DOHH2 (cell line): Measurements from ENCODE around the gene HNRNPC.
"Not testable (repeated sequence)": the region's sequence is repeated elsewhere in the genome, so short reads cannot be mapped to it uniquely, and the experiment has no call there.

Source experiments
- H3F3A ChIP-seq: fragments of 200-600 bp; sonication (generic), shearing (Covaris generic); 2 replicates; pipeline ENCODE4 v1.6.0; 2016; ENCODE audit warnings: antibody characterized with exemption, mild to moderate bottlenecking; ENCODE audit not compliant: control insufficient read depth, insufficient read depth
- H3K27ac ChIP-seq: fragments of 200-600 bp; sonication (generic); 2 replicates; pipeline ENCODE4 v1.5.1; 2014; ENCODE audit warnings: low read depth, mild to moderate bottlenecking, low read length, moderate library complexity
- H3K27me3 ChIP-seq: fragments of 200-600 bp; sonication (generic); 2 replicates; pipeline ENCODE4 v1.6.1; 2014; ENCODE audit warnings: mild to moderate bottlenecking, low read length, mixed read lengths; ENCODE audit not compliant: control insufficient read depth
- H3K36me3 ChIP-seq: fragments of 200-600 bp; sonication (generic); 2 replicates; pipeline ENCODE4 v1.6.1; 2014; ENCODE audit warnings: mild to moderate bottlenecking, low read length, moderate library complexity, mixed read lengths; ENCODE audit not compliant: control insufficient read depth
- H3K4me1 ChIP-seq: fragments of 200-600 bp; sonication (generic); 2 replicates; pipeline ENCODE4 v1.6.1; 2014; ENCODE audit warnings: mild to moderate bottlenecking, low read length, mixed read lengths; ENCODE audit not compliant: control insufficient read depth
- H3K4me2 ChIP-seq: fragments of 200-600 bp; sonication (generic); 2 replicates; pipeline ENCODE4 v1.6.0; 2014; ENCODE audit warnings: mild to moderate bottlenecking, low read length, moderate library complexity
- H3K4me3 ChIP-seq: fragments of 200-600 bp; sonication (generic); 2 replicates; pipeline ENCODE4 v1.5.1; 2014; ENCODE audit warnings: mild to moderate bottlenecking, low read length, mixed read lengths
- H3K79me2 ChIP-seq: fragments of 200-600 bp; sonication (generic); 2 replicates; pipeline ENCODE4 v1.6.1; 2014; ENCODE audit warnings: mild to moderate bottlenecking, low read length, mixed read lengths; ENCODE audit not compliant: control insufficient read depth
- H3K9me2 ChIP-seq: fragments of 200-600 bp; sonication (generic); replicated peaks from 2 replicates; pipeline ENCODE4 v1.6.1; 2014; ENCODE audit warnings: mild to moderate bottlenecking, low read length, mixed read lengths; ENCODE audit not compliant: control insufficient read depth
- H3K9me3 ChIP-seq: fragments of 200-600 bp; sonication (generic); 2 replicates; pipeline ENCODE4 v1.6.1; 2014; ENCODE audit warnings: antibody characterized with exemption, low read length, mixed read lengths; ENCODE audit not compliant: control insufficient read depth, insufficient read depth
- H4K20me1 ChIP-seq: fragments of 200-600 bp; sonication (generic); 2 replicates; pipeline ENCODE4 v1.6.0; 2014; ENCODE audit warnings: low read depth, mild to moderate bottlenecking, antibody characterized with exemption, low read length, moderate library complexity; ENCODE audit not compliant: control insufficient read depth, insufficient read depth
- EZH2phosphoT487 ChIP-seq: fragments of 200-600 bp; sonication (generic); IDR thresholded peaks from 2 replicates; pipeline ENCODE4 v1.6.1; 2017; ENCODE audit warnings: borderline replicate concordance, mild to moderate bottlenecking, antibody characterized with exemption, low read length, moderate library complexity, mixed read lengths
- TF ChIP-seq, protein P1 (sequence below): fragments of 200-600 bp; sonication (generic); IDR thresholded peaks from one replicate; pipeline ENCODE4 v1.5.1; 2014; ENCODE audit warnings: antibody characterized with exemption, mild to moderate bottlenecking, low read depth, low read length; ENCODE audit not compliant: poor library complexity, severe bottlenecking

Gene HNRNPC

DNA sequence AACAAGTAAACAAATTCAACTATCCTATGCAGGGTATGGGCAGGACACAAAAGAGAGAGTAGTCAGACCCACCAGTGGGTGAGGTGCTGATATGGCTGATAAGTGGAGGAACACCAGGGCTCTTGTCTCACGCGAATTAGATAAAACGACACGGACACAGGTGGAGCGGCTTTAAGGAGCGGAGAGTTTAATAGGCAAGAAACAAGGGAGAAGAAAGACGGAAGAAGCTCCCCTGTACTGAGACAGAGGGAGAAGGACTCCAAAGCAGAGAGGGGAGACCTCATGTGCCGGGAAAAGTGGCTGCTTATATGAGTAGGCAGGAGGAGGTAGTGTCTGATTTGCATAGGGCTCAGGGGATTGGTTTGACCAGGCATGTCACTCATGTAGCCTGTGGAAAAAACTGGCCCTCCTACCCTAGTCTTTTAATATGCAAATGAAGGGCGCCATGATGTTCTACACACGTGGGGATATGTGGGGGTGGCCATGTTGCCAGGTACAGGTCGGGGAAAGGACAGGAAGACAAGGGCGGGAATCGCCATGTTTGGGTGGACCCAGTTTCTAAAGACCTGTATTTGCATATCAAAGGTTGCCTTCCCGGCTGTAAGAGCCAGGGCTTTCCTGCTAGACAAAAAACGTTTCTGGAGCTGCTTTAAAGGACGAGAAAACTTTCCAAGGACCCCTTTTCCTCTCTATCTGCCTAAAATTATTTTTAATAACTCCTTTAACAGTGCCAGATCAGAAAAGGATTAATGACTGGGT is 39.4 kb upstream of the HNRNPC start:
- Histone ChIP-seq H3K79me2 (no peaks in the 10 kb centered on the region; the same call in 1 of the 2 replicates), H4K20me1 (no peaks in the 10 kb centered on the region), H3K9me3 (no peaks in the 10 kb centered on the region), H3K9me2 (no peaks in the 10 kb centered on the region), H3K4me2 (peak overlapping the region; percentile 98), H3F3A (peaks cover 23% of the 10 kb centered on the region), H3K27ac (peak overlapping the region; percentile 89), H3K36me3 (no peaks in the 10 kb centered on the region), H3K27me3 (no peaks in the 10 kb centered on the region), H3K4me3 (peak overlapping the region; percentile 85), H3K4me1 (peaks cover 48% of the 10 kb centered on the region)
- no peak for TF ChIP-seq EZH2phosphoT487
- TF ChIP-seq, protein P1, sequence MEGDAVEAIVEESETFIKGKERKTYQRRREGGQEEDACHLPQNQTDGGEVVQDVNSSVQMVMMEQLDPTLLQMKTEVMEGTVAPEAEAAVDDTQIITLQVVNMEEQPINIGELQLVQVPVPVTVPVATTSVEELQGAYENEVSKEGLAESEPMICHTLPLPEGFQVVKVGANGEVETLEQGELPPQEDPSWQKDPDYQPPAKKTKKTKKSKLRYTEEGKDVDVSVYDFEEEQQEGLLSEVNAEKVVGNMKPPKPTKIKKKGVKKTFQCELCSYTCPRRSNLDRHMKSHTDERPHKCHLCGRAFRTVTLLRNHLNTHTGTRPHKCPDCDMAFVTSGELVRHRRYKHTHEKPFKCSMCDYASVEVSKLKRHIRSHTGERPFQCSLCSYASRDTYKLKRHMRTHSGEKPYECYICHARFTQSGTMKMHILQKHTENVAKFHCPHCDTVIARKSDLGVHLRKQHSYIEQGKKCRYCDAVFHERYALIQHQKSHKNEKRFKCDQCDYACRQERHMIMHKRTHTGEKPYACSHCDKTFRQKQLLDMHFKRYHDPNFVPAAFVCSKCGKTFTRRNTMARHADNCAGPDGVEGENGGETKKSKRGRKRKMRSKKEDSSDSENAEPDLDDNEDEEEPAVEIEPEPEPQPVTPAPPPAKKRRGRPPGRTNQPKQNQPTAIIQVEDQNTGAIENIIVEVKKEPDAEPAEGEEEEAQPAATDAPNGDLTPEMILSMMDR = no peak

GRCh38 chr14:21308132-21308478 is 38.9 kb upstream of the HNRNPC start:
- no peaks in the 10 kb centered on the region; the same call in 1 of the 2 replicates for H3K79me2 ChIP-seq
- TF ChIP-seq EZH2phosphoT487 = no peak
- TF ChIP-seq, protein P1 = no peak
- peak overlapping the region; percentile 85 for H3K4me3 ChIP-seq
- H3K27me3 ChIP-seq = no peaks in the 10 kb centered on the region
- peak overlapping the region; percentile 98 for H3K4me2 ChIP-seq
- H3K36me3 ChIP-seq = no peaks in the 10 kb centered on the region
- H3K4me1 ChIP-seq = peaks cover 43% of the 10 kb centered on the region
- no peaks in the 10 kb centered on the region for H3K9me3 ChIP-seq
- peak overlapping the region; percentile 89 for H3K27ac ChIP-seq
- no peaks in the 10 kb centered on the region for H3K9me2 ChIP-seq
- no peaks in the 10 kb centered on the region for H4K20me1 ChIP-seq
- peaks cover 23% of the 10 kb centered on the region for H3F3A ChIP-seq

DNA sequence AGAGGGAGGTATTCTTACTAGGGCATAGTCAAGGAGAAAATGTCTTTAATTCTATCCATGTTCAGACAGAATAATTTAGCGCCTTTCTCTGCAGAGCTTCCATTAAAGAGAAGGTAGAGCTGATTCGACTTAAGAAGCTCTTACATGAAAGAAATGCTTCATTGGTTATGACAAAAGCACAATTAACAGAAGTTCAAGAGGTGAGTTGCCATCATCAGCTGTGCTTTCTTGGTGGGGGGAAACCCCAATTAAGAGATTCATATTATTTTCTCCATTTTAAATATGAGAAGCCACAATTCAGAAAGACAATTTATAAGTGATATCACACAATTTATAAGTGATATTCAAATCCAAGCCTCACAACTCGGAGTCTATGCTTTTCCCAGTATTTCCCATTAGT is 38.4 kb upstream of the HNRNPC start:
- Histone ChIP-seq H3K9me3 (no peaks in the 10 kb centered on the region), H3K9me2 (no peaks in the 10 kb centered on the region), H3K27me3 (no peaks in the 10 kb centered on the region), H3K4me3 (peak overlapping the region; percentile 85), H3K4me2 (peak overlapping the region; percentile 98), H3F3A (peaks cover 23% of the 10 kb centered on the region), H4K20me1 (no peaks in the 10 kb centered on the region), H3K79me2 (no peaks in the 10 kb centered on the region; the same call in 1 of the 2 replicates), H3K4me1 (peaks cover 38% of the 10 kb centered on the region), H3K27ac (peak overlapping the region; percentile 89), H3K36me3 (no peaks in the 10 kb centered on the region)
- TF ChIP-seq, protein P1 = no peak
- TF ChIP-seq EZH2phosphoT487 = no peak

- H3K4me2 ChIP-seq, H4K20me1 ChIP-seq, H3K27ac ChIP-seq, H3K9me3 ChIP-seq, H3K27me3 ChIP-seq, H3K4me3 ChIP-seq, H3K36me3 ChIP-seq, H3K79me2 ChIP-seq, H3K9me2 ChIP-seq: not testable (repeated sequence)
- Histone ChIP-seq H3K4me1 (peaks cover 32% of the 10 kb centered on the region), H3F3A (peaks cover 17% of the 10 kb centered on the region)
Observed at GRCh38 chr14:21302836-21303140, 33.5 kb upstream of the HNRNPC start.
